DND-41 (cell line): ENCODE data around the gene SLC25A22.

Experiments
- ATAC-seq: fragments of 200-7000 bp; cut with Tn5 transposase; 3 replicates; pipeline ENCODE4 v1.9.1; 2021; ENCODE audit warnings: low read depth; ENCODE audit not compliant: insufficient read depth
- DNase-seq: peaks from one replicate; pipeline ENCODE4 v3.0.0-alpha.2; 2020
- H2AFZ ChIP-seq: 2 replicates; pipeline ENCODE4 v1.6.0; 2012; ENCODE audit warnings: low read depth, low read length
- H3K27ac ChIP-seq: 2 replicates; pipeline ENCODE4 v1.5.1; 2012; ENCODE audit warnings: low read length, inconsistent platforms
- H3K27me3 ChIP-seq: fragments of 200-600 bp; sonication (generic); 2 replicates; pipeline ENCODE4 v1.6.0; 2012; ENCODE audit warnings: low read length, mild to moderate bottlenecking, inconsistent platforms; ENCODE audit not compliant: insufficient read depth, poor library complexity
- H3K36me3 ChIP-seq: 2 replicates; pipeline ENCODE4 v1.5.1; 2012; ENCODE audit warnings: low read length, inconsistent platforms; ENCODE audit not compliant: insufficient read depth
- H3K4me1 ChIP-seq: 2 replicates; pipeline ENCODE4 v1.5.1; 2012; ENCODE audit warnings: mild to moderate bottlenecking, low read length; ENCODE audit not compliant: insufficient read depth
- H3K4me2 ChIP-seq: 2 replicates; pipeline ENCODE4 v1.6.0; 2012; ENCODE audit warnings: mild to moderate bottlenecking, moderate library complexity, low read length, inconsistent platforms; ENCODE audit not compliant: insufficient read depth
- H3K4me3 ChIP-seq, 2 experiments: fragments of 200-600 bp in 1 of 2; shearing (Covaris generic) in 1 of 2; 2 replicates each; pipeline ENCODE4 v1.5.1; 2012 to 2016; ENCODE audit warnings: inconsistent platforms in 2 of 2, low read length in 2 of 2, mild to moderate bottlenecking in 2 of 2, low read depth in 1 of 2, moderate library complexity in 1 of 2
- H3K79me2 ChIP-seq: 2 replicates; pipeline ENCODE4 v1.6.0; 2012; ENCODE audit warnings: low read length, inconsistent platforms; ENCODE audit not compliant: insufficient read depth
- H3K9ac ChIP-seq: 2 replicates; pipeline ENCODE4 v1.6.0; 2012; ENCODE audit warnings: low read depth, mild to moderate bottlenecking, inconsistent platforms, low read length, moderate library complexity
- H3K9me3 ChIP-seq: 2 replicates; pipeline ENCODE4 v1.5.1; 2012; ENCODE audit warnings: low read length, moderate library complexity, mild to moderate bottlenecking, inconsistent platforms; ENCODE audit not compliant: insufficient read depth, severe bottlenecking
- H4K20me1 ChIP-seq: 2 replicates; pipeline ENCODE4 v1.6.0; 2012; ENCODE audit warnings: low read length; ENCODE audit not compliant: insufficient read depth
- EZH2 ChIP-seq: IDR thresholded peaks from 3 replicates; pipeline ENCODE4 v1.6.1; 2012; ENCODE audit warnings: borderline replicate concordance, low read depth, mild to moderate bottlenecking, moderate library complexity, low read length, inconsistent platforms; ENCODE audit not compliant: severe bottlenecking
- TF ChIP-seq, protein P1 (sequence below): IDR thresholded peaks from 2 replicates; pipeline ENCODE4 v1.5.1; 2012; ENCODE audit warnings: borderline replicate concordance, low read length, moderate library complexity, mild to moderate bottlenecking; ENCODE audit not compliant: poor library complexity, severe bottlenecking; ENCODE audit errors: extremely low read depth

The SLC25A22 gene

DNA sequence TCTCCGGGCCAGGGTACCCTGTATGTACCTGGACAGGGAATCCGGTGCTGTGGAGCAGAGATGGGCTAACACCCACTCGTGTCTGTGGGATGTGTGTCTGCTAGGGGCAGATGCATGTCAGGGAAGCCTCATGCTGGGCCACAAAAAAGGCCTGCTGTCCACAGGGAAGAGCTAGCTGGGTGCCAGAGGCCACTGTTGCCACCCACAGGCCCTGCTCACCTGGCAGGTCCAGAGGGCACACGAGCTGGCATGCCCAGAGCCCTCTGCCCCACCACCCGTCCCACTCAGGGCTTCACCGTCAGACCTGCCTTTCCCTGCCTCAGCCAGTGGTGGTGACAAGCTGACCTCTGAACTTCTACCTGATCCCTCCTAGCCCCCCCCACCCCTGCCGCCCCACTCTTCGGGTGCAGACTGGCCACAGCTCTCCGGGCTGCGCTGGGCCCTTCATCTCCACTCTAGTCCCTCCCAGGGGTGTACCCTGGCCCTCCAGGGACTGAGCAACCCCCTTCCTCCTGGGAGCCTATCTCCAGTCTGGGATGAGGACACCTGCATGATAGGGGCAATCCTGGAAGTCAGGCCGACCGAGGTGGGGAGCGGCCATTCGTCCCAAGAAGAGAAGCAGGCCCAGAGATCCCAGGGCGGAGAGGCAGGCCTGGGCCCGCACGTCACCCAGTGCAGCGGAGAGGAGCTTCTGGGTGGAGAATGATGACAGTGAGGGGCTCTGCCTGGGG, 1.4 kb downstream of the SLC25A22 start:
- peaks cover 58% of the 10 kb centered on the region for H4K20me1 ChIP-seq
- 0 out of 2 replicates have a peak overlapping the region, but pooled peaks have one; percentile 80 for H2AFZ ChIP-seq
- H3K9ac ChIP-seq: peak overlapping the region; percentile 86
- peak overlapping the region; percentile 67 to 98; a peak in 3 of 4 replicates for H3K4me3 ChIP-seq
- no peaks in the 10 kb centered on the region for H3K9me3 ChIP-seq
- no peaks in the 10 kb centered on the region for H3K27me3 ChIP-seq
- H3K4me1 ChIP-seq: peaks cover 44% of the 10 kb centered on the region
- DNase-seq (no peak), ATAC-seq (no peak)
- peaks cover 23% of the 10 kb centered on the region for H3K79me2 ChIP-seq
- H3K27ac ChIP-seq: peak overlapping the region; percentile 84
- H3K4me2 ChIP-seq: peak overlapping the region; percentile 97
- TF ChIP-seq EZH2: no peak
- TF ChIP-seq, protein P1, sequence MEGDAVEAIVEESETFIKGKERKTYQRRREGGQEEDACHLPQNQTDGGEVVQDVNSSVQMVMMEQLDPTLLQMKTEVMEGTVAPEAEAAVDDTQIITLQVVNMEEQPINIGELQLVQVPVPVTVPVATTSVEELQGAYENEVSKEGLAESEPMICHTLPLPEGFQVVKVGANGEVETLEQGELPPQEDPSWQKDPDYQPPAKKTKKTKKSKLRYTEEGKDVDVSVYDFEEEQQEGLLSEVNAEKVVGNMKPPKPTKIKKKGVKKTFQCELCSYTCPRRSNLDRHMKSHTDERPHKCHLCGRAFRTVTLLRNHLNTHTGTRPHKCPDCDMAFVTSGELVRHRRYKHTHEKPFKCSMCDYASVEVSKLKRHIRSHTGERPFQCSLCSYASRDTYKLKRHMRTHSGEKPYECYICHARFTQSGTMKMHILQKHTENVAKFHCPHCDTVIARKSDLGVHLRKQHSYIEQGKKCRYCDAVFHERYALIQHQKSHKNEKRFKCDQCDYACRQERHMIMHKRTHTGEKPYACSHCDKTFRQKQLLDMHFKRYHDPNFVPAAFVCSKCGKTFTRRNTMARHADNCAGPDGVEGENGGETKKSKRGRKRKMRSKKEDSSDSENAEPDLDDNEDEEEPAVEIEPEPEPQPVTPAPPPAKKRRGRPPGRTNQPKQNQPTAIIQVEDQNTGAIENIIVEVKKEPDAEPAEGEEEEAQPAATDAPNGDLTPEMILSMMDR: no peak
- H3K36me3 ChIP-seq: peaks cover 56% of the 10 kb centered on the region

DNA sequence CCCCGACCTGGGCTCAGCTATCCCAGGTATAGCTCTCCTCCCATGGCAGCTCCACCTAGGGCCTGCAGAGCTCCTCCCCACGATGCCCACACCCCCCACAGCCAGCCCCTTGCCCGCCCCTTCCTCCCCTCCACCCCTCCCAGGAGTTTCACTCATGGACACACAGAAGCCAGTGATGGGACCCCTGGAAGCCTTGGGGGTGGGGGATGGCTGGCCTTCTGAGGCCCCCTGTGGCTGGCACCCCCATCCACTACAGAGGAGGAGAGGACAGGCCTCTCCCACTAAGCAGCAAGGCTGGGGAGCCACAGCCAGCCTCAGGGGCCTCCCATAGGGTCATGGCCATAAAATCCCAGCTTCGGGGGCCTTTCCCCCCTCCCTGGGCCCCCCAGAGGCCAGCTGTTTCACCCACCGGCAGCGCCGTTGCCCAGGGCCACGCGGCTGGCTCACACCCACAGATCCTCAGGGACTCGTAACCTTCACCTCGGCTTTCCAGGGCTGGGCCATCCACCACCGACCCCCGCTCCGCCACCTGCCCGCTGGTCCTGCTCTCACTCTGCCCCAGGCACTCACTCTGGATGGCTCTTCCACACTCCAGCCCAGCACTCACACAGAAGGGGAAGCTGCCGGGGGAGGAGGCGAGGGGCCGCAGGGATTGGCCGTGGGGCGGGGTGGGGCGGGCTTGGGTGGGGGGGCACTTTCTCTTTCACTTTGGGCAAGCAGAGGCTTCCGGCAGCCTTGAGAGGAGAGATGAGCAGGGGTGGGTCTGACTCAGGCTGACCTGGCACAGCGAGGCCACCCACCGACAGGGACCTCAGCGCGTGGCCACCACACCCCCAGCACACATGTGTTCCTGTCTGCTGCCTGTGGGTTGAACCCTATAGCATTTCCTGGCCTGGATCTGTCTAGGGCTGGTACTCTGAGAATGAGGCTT, 2.2 kb downstream of the SLC25A22 start:
- peak; percentile 86 for DNase-seq
- Histone ChIP-seq H3K36me3 (peaks cover 50% of the 10 kb centered on the region), H3K9me3 (no peaks in the 10 kb centered on the region), H3K4me1 (peaks cover 37% of the 10 kb centered on the region), H3K27me3 (no peaks in the 10 kb centered on the region), H3K4me3 (peak overlapping the region; percentile 67 to 98; a peak in 3 of 4 replicates), H2AFZ (peak overlapping the region; percentile 37; the same call in 1 of the 2 replicates), H3K27ac (peak overlapping the region; percentile 84), H3K79me2 (peaks cover 20% of the 10 kb centered on the region), H3K4me2 (peak overlapping the region; percentile 97), H4K20me1 (peaks cover 54% of the 10 kb centered on the region), H3K9ac (peak overlapping the region; percentile 86)
- TF ChIP-seq, protein P1: peak; percentile 5
- no peak for TF ChIP-seq EZH2
- peak; percentile 64 for ATAC-seq

DNA sequence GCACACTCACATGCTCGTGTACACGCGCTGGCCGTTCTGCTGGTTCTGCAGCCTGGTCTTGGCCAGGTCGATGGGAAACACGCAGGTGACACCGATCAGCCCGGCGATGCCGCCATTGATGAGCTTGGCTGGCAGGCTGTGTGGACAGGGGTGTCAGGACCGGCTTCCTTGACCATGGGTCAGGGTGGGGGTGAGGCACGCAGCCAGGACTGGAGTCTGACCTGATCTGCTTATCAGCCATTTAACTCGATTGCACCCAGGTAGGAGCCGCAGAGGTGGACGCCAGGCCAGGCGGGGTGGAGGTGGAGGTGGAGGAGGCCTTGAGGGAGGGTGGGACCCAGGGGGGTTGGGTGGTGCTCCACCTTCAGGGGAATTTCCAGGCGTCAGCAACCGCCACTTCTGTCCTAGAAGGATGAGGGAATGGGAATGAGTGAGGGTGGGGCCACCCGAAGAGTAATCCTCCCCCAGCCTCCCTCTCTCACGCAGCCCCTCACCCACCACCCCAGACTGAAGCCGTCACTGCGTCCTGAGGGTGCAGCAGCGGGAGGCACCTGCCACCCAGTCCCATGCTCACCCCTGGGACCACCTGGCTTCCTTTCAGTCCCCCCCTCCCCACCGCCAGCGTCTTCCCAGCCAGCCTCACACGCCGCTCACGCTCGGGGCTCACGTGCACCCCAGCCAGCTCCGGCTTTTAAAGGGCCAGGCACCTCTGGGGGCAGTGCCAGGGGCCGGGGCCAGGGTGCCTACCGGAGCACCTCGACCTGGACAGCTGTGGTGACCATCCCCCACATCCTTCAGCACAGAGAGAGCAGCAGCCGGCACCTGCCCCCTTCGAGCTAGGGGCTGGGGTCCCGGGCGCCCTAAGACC, 3.1 kb downstream of the SLC25A22 start:
- Histone ChIP-seq H3K4me3 (peak overlapping the region in 1 of 2 experiments; percentile 98; a peak in 3 of 4 replicates), H3K4me1 (peaks cover 37% of the 10 kb centered on the region)

More for the DNA sequence above, 3.1 kb downstream of the SLC25A22 start:
- no peak for TF ChIP-seq EZH2
- TF ChIP-seq, protein P1: no peak
- no peak overlapping the region for H2AFZ ChIP-seq
- peak overlapping the region; percentile 86 for H3K9ac ChIP-seq
- no peaks in the 10 kb centered on the region for H3K9me3 ChIP-seq
- H3K4me2 ChIP-seq: peak overlapping the region; percentile 97
- no peaks in the 10 kb centered on the region for H3K27me3 ChIP-seq
- H3K79me2 ChIP-seq: peaks cover 20% of the 10 kb centered on the region
- H4K20me1 ChIP-seq: peaks cover 48% of the 10 kb centered on the region
- no peak overlapping the region for H3K27ac ChIP-seq
- peak; percentile 38 for DNase-seq
- ATAC-seq: no peak
- H3K36me3 ChIP-seq: peaks cover 41% of the 10 kb centered on the region
